HG02840 (cell line): ENCODE data around the gene MAOB.

Source experiments
- ATAC-seq: cut with Tn5 transposase; IDR thresholded peaks from one replicate; pipeline ENCODE4 v1.9.1; 2021; ENCODE audit warnings: mild to moderate bottlenecking, moderate library complexity, moderate number of reproducible peaks; ENCODE audit not compliant: unreplicated experiment, low FRiP score

The MAOB gene

DNA sequence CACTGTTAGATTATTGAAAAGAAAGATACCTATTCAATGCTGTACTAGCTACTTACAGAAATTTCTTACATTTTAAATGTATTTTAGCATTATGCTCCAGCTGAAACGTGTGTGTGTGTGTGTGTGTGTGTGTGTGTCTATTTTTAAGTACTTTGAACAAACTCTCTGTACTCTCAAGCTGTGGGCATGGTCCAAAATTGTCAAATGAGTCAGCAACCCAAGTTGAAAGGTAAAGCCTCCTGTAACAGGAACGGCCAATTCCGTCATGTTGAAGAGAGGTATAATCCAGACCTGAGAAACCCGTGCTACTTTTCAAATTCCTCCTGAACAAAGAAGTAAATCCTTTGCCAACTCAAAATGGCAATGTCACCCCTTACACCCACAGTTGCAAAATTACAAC, 20.5 kb downstream of the MAOB start:
- ATAC-seq = no peak

DNA sequence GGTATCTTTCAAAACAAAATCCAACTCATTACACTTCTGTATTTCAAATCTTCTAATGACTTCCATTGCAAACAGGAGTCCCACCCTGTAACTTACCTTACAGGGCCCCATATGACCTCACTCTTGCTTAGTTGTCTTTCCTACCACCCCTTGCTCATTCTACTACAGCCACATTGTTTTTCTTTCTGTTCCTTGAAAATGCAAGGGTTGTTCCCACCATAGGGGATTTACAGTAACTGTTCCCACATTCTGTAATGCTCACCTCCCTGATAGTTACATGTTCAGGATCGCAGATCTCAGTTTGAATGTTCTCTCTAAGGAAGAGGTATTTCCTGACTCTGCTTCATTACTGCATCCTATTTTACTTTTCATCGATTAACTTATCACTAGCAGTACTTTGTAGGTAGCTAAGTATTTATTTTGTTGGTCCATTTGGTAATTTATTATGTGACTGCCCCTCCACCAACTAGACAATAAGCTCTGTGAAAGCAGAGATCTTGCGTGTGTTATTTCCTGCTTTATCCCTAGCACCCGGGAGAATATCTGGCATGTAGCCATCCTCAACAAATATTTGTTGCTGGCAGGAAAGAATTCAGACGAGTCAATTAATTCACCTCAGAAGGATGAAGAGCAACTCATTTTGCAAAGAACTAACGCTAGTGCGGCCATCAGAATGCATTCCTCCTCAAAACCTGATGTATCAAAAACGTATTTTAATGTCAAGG, 21.4 kb downstream of the MAOB start:
- no peak for ATAC-seq

DNA sequence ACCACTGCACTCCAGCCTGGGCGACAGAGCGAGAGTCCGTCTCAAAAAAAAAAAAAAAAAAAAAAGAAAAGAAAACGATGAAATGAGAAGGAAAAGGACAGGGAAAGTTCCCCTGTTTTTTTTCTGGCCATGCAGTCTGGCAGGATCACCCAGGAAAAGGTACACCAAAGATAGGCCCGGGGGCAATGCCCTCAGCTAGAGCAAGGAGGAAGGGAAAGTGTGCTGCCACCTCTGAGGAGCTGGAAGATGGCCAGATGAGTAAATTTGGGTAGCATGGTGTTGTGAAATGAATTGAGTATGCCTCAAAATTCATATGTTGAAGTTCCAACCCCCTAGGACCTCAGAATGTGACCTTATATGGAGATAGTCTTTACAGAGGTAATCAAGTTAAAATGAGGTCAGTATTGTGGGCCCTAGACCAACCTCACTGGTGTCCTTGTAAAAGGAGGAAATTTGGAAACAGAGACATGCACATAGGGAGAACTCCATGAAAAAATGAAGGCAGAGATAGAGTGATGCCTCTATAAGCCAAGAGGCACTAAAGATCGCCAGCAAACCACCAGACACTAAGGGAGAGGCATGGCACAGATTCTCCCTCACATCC, 28.9 kb downstream of the MAOB start:
- ATAC-seq = no peak

DNA sequence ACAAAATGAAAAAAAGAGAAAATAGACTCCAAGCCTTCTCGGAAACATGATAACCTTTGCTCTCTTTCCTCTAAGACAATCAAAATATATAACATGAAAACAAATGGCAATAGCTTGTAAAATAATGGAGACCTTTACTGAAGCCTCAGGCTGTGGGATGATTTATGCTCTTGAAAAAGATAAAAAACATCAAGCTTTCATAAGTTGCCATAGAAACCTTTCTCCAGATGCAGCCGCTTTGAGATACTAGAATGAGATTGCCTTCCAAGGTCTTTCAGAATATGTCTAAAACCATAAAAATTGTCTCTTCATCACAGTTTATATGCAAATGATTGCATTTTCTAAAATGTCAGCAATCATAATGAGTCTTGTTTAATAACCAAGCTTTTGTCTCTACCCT, 31.6 kb downstream of the MAOB start:
- ATAC-seq = no peak

DNA sequence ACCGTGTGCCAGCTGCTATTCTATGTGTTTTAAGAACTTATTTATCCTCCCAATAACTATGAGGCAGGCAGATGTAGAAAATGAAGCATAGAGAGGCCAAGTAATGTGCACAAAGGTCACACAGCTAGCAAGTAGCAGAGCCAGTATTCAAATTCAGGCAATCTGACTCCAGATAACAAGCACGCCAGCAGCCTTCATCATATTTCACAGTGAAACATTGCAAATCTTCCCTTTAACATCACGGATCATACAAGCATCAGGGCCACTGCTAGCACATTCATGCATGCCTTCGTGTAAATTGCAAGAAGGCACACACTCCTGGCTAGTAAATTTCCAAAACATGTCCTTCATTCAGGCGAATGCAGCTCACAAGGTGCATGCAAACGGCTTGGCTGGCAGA, 33.1 kb downstream of the MAOB start:
- no peak for ATAC-seq

DNA sequence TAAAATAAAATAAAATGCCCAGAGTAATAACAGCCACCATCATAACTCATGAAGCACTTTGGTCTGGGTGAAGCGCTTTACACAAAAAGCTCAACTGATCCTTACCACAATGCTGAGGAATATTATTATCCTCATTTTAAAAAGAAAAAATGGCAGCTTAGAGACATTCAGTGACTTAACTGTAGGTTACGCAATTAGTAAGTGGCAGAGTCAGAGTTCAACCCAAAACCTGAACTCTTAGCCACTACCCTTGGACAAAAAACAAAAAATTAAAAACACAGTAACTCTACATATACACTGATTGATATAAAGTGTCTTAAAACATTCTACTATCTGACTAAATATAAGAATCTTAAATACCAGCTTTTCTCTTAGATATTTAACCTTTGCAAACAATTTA, 34.9 kb downstream of the MAOB start:
- ATAC-seq = no peak

DNA sequence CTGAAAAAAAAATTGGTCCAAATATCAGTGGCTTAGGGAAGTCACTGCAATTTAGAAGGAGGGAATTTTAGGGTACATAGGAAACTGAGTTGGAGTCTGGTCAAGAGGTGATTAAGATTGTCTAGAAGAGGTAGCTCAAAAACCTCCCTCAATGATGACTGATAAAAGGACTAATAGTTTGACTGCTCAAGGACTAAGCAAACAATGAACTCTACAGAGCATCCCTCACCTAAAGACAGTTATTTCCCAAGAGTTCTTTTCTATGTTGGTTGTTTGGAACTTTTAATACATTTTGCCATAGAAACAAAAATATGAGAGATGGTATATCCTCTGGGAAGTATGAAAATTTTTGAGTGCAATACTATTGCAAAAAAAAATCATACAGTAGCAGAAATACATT, 35.7 kb downstream of the MAOB start:
- no peak for ATAC-seq

DNA sequence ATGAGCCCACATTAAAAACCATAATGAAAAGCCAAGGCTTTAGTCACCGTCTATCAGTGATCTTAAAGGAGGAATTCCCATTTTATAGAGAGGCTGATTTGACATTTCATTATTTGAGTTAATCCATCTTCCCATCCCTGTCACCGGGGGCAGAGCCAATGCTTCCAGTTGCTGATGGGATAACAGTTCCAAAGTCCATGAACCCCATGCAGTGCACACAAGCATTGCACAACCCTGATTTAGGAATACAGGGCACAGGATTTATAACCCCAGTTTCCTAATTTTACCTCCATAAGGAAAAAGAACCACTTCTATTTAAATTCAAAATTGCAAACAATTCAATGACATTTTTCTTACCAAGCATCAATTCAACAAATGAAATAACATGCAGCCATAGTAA, 36.5 kb downstream of the MAOB start:
- no peak for ATAC-seq

DNA sequence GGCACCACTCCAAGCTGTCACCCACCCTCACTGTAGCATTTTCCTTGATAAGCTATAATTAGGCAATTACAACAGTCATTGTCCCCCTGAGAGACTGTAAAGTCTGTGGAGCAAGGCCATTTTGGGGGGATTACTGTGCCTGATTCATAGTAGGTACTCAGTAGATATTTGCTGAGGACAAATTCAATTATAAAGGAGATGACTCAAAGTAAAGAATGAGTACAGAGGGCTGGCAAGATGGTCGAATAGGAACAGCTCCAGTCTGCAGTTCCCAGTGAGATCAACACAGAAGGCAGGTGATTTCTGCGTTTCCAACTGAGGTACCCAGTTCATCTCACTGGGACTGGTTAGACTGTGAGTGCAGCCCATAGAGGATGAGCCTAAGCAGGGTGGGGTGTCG, 42.0 kb downstream of the MAOB start:
- ATAC-seq = no peak

DNA sequence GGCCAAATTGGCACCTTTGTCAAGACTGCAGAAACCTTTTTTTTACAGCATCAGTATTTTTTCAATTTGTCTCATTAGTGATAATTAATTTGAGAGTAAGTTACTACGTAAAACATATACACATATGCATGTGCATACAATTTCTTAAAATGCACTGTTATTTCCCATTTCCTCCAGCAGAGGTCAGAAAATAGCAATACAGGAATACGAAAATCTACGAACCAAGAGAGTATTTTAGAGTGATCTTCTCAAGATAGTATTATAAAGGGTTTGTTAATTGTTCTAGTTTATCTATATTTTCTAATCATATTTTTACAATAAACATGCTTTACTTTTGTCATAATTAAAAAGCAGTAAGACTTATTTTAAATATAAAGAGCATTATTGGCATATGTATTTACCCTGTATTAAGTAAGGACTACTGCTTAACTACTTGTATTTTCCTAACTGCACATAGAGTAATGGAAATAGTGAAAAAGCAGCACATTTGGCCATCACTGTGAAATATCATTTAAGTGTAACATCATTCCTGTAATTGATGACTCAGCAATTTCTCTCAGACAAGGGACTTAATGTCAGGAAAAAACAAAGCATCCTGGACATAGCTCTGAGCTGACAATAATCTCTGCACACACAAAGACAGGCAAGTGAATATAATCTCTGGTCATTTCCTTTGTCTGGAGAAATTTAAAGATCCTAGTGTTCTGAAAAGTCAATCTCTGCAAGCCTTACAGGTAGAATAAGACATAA, 45.6 kb downstream of the MAOB start:
- no peak for ATAC-seq

DNA sequence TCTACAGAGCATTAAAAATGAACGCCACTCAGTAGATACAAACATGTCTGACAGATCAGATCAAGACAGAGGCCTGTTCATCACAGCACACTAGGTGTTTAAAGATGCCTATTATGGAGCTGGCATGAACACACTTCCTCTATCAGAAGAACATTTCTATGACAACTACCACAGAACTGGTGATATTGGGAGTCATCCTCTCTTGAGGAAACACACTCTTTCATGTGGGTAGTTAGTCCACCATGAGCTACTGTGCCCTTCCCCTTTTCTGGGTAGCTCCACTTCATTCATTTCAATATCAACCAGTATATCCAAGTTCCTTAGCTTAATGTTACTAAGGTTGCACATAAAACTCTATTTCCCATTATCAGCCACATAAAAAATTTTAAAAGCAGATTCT, 46.7 kb downstream of the MAOB start:
- no peak for ATAC-seq

DNA sequence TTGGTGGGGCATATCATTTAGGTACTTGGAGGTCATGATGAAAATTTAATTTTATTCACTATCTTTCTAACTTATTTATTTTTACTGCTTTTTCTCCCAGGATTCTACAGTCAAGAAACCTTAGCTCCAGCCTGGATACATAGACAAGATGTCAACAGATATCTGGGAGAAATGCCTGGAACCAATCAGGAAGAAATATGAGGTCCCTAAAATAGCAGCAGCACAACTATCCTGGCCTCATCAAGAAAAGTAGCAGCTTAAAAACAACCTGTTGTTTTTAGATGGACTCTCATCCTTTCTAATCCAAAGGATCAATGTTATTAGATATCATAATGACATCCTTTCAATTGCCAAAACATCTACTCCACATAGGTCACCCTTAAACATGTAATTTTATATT, 54.5 kb downstream of the MAOB start:
- ATAC-seq = no peak

DNA sequence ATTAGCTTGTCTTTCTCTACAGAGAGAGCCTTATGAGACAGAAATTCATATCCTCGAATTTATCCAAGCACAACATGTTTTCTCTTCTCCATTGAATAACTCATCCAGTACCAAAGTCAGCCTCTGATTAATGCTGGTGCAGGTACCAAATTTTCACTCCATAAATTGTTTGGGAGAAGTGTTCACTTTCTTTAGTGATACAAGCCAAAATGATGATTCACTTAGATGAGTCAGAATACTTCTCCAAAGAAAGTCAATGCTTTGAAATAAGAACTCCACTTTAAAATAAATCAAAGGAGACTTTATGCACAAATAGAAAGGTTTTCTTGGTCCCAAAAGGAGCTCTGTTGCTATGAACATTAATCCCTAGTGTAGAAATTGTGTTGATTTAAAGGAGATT, 60.2 kb downstream of the MAOB start:
- no peak for ATAC-seq

DNA sequence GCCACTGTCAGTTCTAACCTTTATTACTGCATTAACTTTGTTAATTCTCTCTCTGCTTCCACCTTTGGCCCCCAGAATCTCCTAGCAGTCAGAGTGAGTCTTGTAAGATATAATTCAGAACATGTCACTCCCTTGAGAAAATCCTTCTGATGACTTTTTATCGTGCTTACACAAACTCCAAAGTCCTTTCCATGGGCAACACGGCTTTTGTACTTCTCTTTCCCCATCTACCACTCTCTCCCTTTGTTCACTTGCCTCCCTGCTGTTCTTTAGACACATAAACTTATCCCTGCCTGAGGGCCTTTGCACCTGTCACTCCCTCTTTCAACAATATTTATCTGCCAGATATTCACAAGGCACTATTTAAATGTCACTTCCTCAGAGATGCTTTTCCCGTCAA, 64.8 kb downstream of the MAOB start:
- no peak for ATAC-seq

DNA sequence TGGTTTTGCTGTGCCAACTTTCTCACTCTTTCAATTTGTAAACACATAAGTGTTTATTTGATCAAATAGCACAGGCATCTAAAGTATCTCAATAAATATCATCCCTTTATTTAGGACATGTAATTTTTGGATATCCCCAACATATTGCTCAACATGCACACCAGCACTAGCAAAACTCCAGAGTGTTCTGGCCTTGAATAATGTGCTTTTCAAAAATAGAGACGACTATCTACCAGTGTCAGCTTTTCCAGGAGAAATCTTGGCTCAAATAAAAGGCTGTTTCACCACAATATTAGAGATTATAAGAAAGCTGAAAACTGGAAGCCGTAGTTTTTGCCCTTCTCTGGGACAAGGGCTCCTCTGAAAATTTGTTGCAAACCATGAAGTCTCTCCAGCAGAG, 67.0 kb downstream of the MAOB start:
- ATAC-seq = no peak

DNA sequence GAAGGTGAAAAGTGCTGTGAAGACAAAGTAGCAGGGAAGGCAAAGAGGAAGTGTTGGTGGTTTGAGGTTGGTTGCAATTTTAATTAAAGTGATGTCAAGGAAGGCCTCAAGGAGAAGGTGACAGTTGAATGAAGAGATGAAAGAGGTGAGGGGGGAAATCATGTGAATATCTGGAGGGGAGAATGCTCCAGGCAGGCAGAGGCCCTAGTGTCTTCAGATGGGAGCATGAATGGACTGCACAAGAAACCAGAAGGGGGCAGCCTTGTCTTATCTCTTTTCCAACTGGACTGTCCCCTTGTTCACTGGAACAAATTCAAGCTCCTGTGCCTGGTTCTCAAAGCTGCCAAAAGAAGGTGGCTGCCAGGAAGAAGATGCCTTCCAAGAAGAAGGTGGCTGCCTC, 68.4 kb downstream of the MAOB start:
- no peak for ATAC-seq

DNA sequence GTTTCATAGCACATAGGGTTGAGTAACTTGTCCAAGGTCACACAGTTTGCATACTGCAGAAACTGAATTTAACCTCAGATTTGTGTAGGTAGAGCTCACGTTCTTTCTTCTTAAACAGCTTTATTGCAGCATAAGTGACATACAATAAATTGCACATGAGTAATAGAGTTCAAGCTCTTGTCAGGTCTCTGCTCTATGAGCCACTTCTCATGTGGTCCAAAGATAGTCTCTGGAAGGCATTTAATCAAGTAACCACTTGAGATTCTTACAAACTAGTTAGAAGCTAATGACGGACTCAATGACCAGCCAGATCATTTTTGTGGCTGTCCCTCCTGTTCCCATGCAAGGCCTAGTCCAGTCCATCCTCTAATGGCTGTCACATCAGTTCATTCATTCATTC, 68.9 kb downstream of the MAOB start:
- ATAC-seq = no peak

DNA sequence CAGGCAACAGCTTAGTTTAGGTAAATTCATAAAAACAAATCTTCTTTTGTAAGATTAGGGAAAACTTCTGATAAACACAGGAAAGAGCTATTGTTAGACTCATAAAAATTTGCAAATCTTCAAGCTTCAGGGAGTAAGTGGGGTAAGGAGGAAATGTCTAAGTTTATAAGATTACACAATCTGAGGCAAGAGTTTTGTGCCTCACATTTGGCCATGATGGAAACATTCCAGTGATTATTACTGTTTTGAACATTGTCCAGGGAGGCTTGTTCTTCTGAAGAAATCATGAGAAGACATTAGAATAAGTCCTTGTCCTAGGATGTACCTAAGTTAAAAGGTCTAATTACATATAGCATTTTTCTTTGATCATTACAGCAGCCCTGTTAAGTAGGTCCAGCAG, 72.8 kb downstream of the MAOB start:
- ATAC-seq = no peak

DNA sequence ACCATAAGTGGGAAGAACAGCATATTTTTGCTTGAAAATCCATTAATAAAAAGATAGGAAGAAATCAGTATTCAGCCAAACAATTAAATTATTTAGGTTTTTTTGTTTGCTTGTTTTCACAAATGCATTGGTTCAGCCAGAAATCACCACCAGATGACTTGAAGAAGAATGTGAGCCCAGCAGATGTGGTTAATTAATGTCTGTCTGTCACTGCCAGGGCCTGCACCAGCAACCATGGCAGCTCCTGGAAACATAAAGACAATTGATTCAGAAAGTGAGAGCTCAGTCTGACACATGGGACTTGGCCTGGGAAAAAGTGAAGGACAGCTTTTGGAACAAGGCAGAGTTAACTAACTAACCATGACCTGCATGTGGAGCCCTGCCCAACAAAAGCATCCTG, 74.0 kb downstream of the MAOB start:
- no peak for ATAC-seq

DNA sequence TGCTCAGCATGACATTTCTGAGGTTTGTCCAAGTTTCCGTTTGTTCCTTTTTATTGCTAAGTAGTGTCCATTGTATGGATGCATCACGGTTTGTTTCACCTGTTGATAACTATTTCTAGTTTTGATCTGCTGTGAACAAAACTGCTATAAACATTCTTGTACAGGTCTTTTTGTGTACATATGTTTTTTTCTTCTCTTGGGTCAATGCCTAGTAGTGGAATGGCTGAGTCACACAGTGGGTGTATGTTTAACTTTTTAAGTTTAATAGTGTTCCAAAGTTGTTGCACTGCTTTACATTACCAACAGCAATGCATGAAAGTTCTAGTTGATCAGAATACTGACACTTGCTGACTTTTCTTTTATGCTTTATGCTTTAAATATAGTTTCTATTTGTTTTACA, 76.7 kb downstream of the MAOB start:
- ATAC-seq = no peak

DNA sequence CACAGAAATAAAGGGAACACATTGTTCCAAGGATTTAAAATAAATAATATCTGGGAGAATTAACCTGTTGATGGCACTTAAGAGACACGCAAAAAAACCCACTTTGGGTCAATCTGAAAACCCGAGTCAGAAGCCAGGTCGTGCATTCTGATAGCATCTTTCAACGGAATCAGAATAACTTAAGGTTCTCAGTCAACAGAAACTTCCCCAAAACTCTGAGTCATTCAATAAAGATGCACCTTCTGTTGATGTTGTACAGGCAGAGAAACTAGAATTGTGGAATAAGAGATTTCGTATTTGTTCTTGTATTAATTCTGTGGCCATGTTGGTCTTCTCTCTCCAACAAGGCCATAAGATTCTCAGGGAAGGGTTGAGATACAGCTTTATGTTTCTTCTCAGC, 78.2 kb downstream of the MAOB start:
- no peak for ATAC-seq
